ENCODE measurements around the gene ZNF672.
"Not testable (repeated sequence)": the region's sequence is repeated elsewhere in the genome, so short reads cannot be mapped to it uniquely, and the experiment has no call there.

Gene ZNF672

GRCh38 chr1:248857201-248857600 lies 19.2 kb downstream of the ZNF672 start:
- no peak for DNase-seq

- no peak for DNase-seq
These were observed 19.7 kb downstream of the ZNF672 start for GRCh38 chr1:248857749-248858095.

GRCh38 chr1:248858096-248858890 lies 20.3 kb downstream of the ZNF672 start:
- peak in 1 of 2 experiments; percentile 68 for DNase-seq

- peak; percentile 96 to 97 for DNase-seq
These were observed 21.2 kb downstream of the ZNF672 start, which contains the start of gene ZNF692 for GRCh38 chr1:248858891-248859889. TSS of gene ZNF692 (minus strand) at chr1:248859085. CDS start at chr1:248858309, 776 bp downstream.

- no peak for DNase-seq
These were observed 22.0 kb downstream of the ZNF672 start for GRCh38 chr1:248860007-248860406.

- DNase-seq, result no peak
These were observed 23.6 kb downstream of the ZNF672 start for GRCh38 chr1:248861616-248862015.

GRCh38 chr1:248862695-248862997 lies 24.6 kb downstream of the ZNF672 start:
- DNase-seq, result no peak

GRCh38 chr1:248862998-248863881 lies 25.2 kb downstream of the ZNF672 start:
- peak; percentile 87 for DNase-seq

GRCh38 chr1:248871837-248872401 lies 33.9 kb downstream of the ZNF672 start:
- no peak for DNase-seq

GRCh38 chr1:248872752-248873408 lies 34.9 kb downstream of the ZNF672 start:
- DNase-seq, result peak; percentile 81 to 84

- DNase-seq, result peak; percentile 99
These were observed 35.5 kb downstream of the ZNF672 start for GRCh38 chr1:248873409-248873992.

- DNase-seq, result peak; percentile 92 to 93
These were observed 36.0 kb downstream of the ZNF672 start for GRCh38 chr1:248873993-248874533.

GRCh38 chr1:248881261-248881660 lies 43.2 kb downstream of the ZNF672 start:
- DNase-seq, result no peak

- DNase-seq, result not testable (repeated sequence)
These were observed 44.4 kb downstream of the ZNF672 start for GRCh38 chr1:248882427-248882826.

- DNase-seq, result no peak
These were observed 46.7 kb downstream of the ZNF672 start for GRCh38 chr1:248884632-248885295.

- no peak for DNase-seq
These were observed 47.6 kb downstream of the ZNF672 start for GRCh38 chr1:248885646-248886045.

- no peak for DNase-seq
These were observed 48.3 kb downstream of the ZNF672 start for GRCh38 chr1:248886237-248886895.

- not testable (repeated sequence) for DNase-seq
These were observed 51.9 kb downstream of the ZNF672 start for GRCh38 chr1:248889914-248890243.

GRCh38 chr1:248890549-248891498 lies 52.8 kb downstream of the ZNF672 start:
- no peak for DNase-seq
